Muscle of leg (tissue), 16 donors: ENCODE results near the gene ZNF648. TPM values are rescaled to one million over a fixed set of nuclear protein-coding genes. Genes with fewer than 3 reads are reported as not detected.
"Not testable (repeated sequence)": the region's sequence is repeated elsewhere in the genome, so short reads cannot be mapped to it uniquely, and the experiment has no call there.

Source experiments
- DNase-seq: peaks from one replicate; pipeline ENCODE4 v3.0.0; 2013
- H3K27ac ChIP-seq: one replicate; pipeline ENCODE4 v1.5.1; 2013; ENCODE audit warnings: mild to moderate bottlenecking, low read length, control low read depth
- H3K27me3 ChIP-seq: one replicate; pipeline ENCODE4 v1.6.1; 2013; ENCODE audit warnings: low read length; ENCODE audit not compliant: control insufficient read depth, insufficient read depth
- H3K36me3 ChIP-seq: one replicate; pipeline ENCODE4 v1.6.1; 2013; ENCODE audit warnings: low read length; ENCODE audit not compliant: control insufficient read depth, insufficient read depth
- H3K4me1 ChIP-seq: one replicate; pipeline ENCODE4 v1.6.1; 2013; ENCODE audit warnings: low read length; ENCODE audit not compliant: control insufficient read depth, insufficient read depth
- H3K4me3 ChIP-seq: one replicate; pipeline ENCODE4 v1.5.1; 2013; ENCODE audit warnings: low read length, control low read depth
- H3K9me3 ChIP-seq: replicated peaks from 2 replicates; pipeline ENCODE4 v1.6.1; 2013; ENCODE audit warnings: low read depth, low read length; ENCODE audit not compliant: control insufficient read depth
- WGBS: methylation state at CpG from one replicate; pipeline ENCODE4 v1.1.5; 2013; ENCODE audit warnings: missing lambda C conversion rate; ENCODE audit not compliant: insufficient coverage; 5-methylcytosine and 5-hydroxymethylcytosine counted together
- long read RNA-seq, 11 donors: transcript quantifications; one replicate each; lab custom pipeline, GENCODE V29; 2026
- polyA plus RNA-seq, 8 donors: library from polyadenylated mRNA; unstranded; fragments of 120-200 nt; gene quantifications; one replicate each; pipeline versions ENCODE4 v1.2.1 to v1.2.3, GENCODE V29; 2013; ENCODE audit warnings: inconsistent platforms in 1 of 8, low replicate concordance in 1 of 8; ENCODE audit not compliant: insufficient read length in 8 of 8, insufficient read depth in 1 of 8
- total RNA-seq: library from RNA; stranded (reverse); fragments of 120-200 nt; gene quantifications from one replicate; pipeline ENCODE4 v1.2.4, GENCODE V29; 2013

The ZNF648 gene
- 0.04 TPM for total RNA-seq
- under 1 TPM in 7 of 8 donors, not detected in 1; 0.02 to 0.14 (median 0.08) TPM for polyA plus RNA-seq
- long read RNA-seq, donor 1: 0 reads
- long read RNA-seq, donor 2: 0 reads
- long read RNA-seq, donor 3: 0 reads
- long read RNA-seq, donor 4: 0 reads
- long read RNA-seq, donor 5: 0 reads
- long read RNA-seq, donor 6: 0 reads
- long read RNA-seq, donor 7: 0 reads
- long read RNA-seq, donor 8: 0 reads
- long read RNA-seq, donor 9: 0 reads
- long read RNA-seq, donor 10: 0 reads
- long read RNA-seq, donor 11: 0 reads

GRCh38 chr1:182061594-182061993 is at the start of gene ZNF648:
Gene ZNF648 (minus strand): TSS chr1:182061712. CDS start chr1:182058010, 3,702 bp downstream.
- Histone ChIP-seq H3K36me3 (no peaks in the 10 kb centered on the region), H3K27ac (no peak within 1 kb of the TSS), H3K9me3 (no peaks in the 10 kb centered on the region), H3K4me1 (peaks cover 3% of the 10 kb centered on the region), H3K27me3 (peaks cover 21% of the 10 kb centered on the region), H3K4me3 (no peak within 1 kb of the TSS)
- WGBS: 9% methylated on average over 4 of the region's 4 CpGs
- DNase-seq: no peak

GRCh38 chr1:182110635-182111034 is 49.1 kb upstream of the ZNF648 start:
- 86% methylated on average over 5 of the region's 6 CpGs for WGBS
- no peak for DNase-seq
- H3K27ac ChIP-seq: no peak overlapping the region
- H3K27me3 ChIP-seq: peaks cover 4% of the 10 kb centered on the region
- H3K9me3 ChIP-seq: peaks cover 4% of the 10 kb centered on the region
- no peaks in the 10 kb centered on the region for H3K36me3 ChIP-seq
- H3K4me3 ChIP-seq: no peak overlapping the region
- no peaks in the 10 kb centered on the region for H3K4me1 ChIP-seq

- no peak for DNase-seq
- no CpG with 5 or more reads among the region's 3 CpGs for WGBS
- no peak overlapping the region for H3K4me3 ChIP-seq
- H3K27me3 ChIP-seq: peaks cover 2% of the 10 kb centered on the region
- no peaks in the 10 kb centered on the region for H3K36me3 ChIP-seq
- no peak overlapping the region for H3K27ac ChIP-seq
- H3K4me1 ChIP-seq: no peaks in the 10 kb centered on the region
- H3K9me3 ChIP-seq: peaks cover 4% of the 10 kb centered on the region
Measured at GRCh38 chr1:182109771-182110170, 48.3 kb upstream of the ZNF648 start.

- peaks cover 4% of the 10 kb centered on the region for H3K9me3 ChIP-seq
- no peaks in the 10 kb centered on the region for H3K4me1 ChIP-seq
- WGBS: 87% methylated on average over 2 of the region's 2 CpGs
- no peak overlapping the region for H3K27ac ChIP-seq
- H3K4me3 ChIP-seq: no peak overlapping the region
- H3K36me3 ChIP-seq: no peaks in the 10 kb centered on the region
- H3K27me3 ChIP-seq: no peaks in the 10 kb centered on the region
- DNase-seq: no peak
Measured at GRCh38 chr1:182107209-182107608, 45.7 kb upstream of the ZNF648 start.

- H3K27ac ChIP-seq: no peak overlapping the region
- no peak for DNase-seq
- no peaks in the 10 kb centered on the region for H3K9me3 ChIP-seq
- WGBS: 100% methylated on average over 1 of the region's 3 CpGs
- H3K36me3 ChIP-seq: no peaks in the 10 kb centered on the region
- no peak overlapping the region for H3K4me3 ChIP-seq
- no peaks in the 10 kb centered on the region for H3K4me1 ChIP-seq
- H3K27me3 ChIP-seq: no peaks in the 10 kb centered on the region
Measured at GRCh38 chr1:182102043-182102416, 40.5 kb upstream of the ZNF648 start.

- no peaks in the 10 kb centered on the region for H3K27me3 ChIP-seq
- H3K4me1 ChIP-seq: no peaks in the 10 kb centered on the region
- H3K4me3 ChIP-seq: no peak overlapping the region
- no peaks in the 10 kb centered on the region for H3K9me3 ChIP-seq
- H3K27ac ChIP-seq: no peak overlapping the region
- no peak for DNase-seq
- no peaks in the 10 kb centered on the region for H3K36me3 ChIP-seq
- WGBS: 35% methylated on average over 2 of the region's 8 CpGs
Measured at GRCh38 chr1:182101415-182102042, 40.0 kb upstream of the ZNF648 start.

- H3K9me3 ChIP-seq: no peaks in the 10 kb centered on the region
- no peaks in the 10 kb centered on the region for H3K4me1 ChIP-seq
- DNase-seq: no peak
- no peak overlapping the region for H3K27ac ChIP-seq
- no CpG with 5 or more reads among the region's 4 CpGs for WGBS
- no peaks in the 10 kb centered on the region for H3K36me3 ChIP-seq
- H3K27me3 ChIP-seq: no peaks in the 10 kb centered on the region
- no peak overlapping the region for H3K4me3 ChIP-seq
Measured at GRCh38 chr1:182098301-182098700, 36.8 kb upstream of the ZNF648 start.

- Histone ChIP-seq H3K27me3 (no peaks in the 10 kb centered on the region), H3K36me3 (no peaks in the 10 kb centered on the region), H3K4me3 (no peak overlapping the region), H3K4me1 (no peaks in the 10 kb centered on the region), H3K27ac (no peak overlapping the region), H3K9me3 (no peaks in the 10 kb centered on the region)
- 85% methylated on average over 2 of the region's 2 CpGs for WGBS
- no peak for DNase-seq
Measured at GRCh38 chr1:182095946-182096345, 34.4 kb upstream of the ZNF648 start.

- not testable (repeated sequence) for H3K27me3 ChIP-seq, H3K9me3 ChIP-seq, H3K36me3 ChIP-seq, H3K4me3 ChIP-seq, H3K4me1 ChIP-seq, H3K27ac ChIP-seq, DNase-seq
- WGBS: 78% methylated on average over 3 of the region's 5 CpGs
Measured at GRCh38 chr1:182094514-182095005, 33.0 kb upstream of the ZNF648 start.

- Histone ChIP-seq H3K4me1 (no peaks in the 10 kb centered on the region), H3K27me3 (no peaks in the 10 kb centered on the region), H3K36me3 (no peaks in the 10 kb centered on the region), H3K27ac (no peak overlapping the region), H3K4me3 (no peak overlapping the region), H3K9me3 (no peaks in the 10 kb centered on the region)
- DNase-seq: no peak
- 67% methylated on average over 1 of the region's 1 CpG for WGBS
Measured at GRCh38 chr1:182093781-182094180, 32.3 kb upstream of the ZNF648 start.
